VCaP (cell line): ENCODE results near the gene SESN3.
"Not testable (repeated sequence)": the region's sequence is repeated elsewhere in the genome, so short reads cannot be mapped to it uniquely, and the experiment has no call there.

Experiments
- H3K27ac ChIP-seq: fragments of 450-650 bp; 2 replicates; pipeline ENCODE4 v1.5.1; 2017
- CTCF ChIP-seq: fragments of 450-650 bp; conservative IDR thresholded peaks from 2 replicates; pipeline ENCODE4 v1.5.1; 2017; ENCODE audit warnings: mild to moderate bottlenecking, moderate library complexity

Gene SESN3

DNA sequence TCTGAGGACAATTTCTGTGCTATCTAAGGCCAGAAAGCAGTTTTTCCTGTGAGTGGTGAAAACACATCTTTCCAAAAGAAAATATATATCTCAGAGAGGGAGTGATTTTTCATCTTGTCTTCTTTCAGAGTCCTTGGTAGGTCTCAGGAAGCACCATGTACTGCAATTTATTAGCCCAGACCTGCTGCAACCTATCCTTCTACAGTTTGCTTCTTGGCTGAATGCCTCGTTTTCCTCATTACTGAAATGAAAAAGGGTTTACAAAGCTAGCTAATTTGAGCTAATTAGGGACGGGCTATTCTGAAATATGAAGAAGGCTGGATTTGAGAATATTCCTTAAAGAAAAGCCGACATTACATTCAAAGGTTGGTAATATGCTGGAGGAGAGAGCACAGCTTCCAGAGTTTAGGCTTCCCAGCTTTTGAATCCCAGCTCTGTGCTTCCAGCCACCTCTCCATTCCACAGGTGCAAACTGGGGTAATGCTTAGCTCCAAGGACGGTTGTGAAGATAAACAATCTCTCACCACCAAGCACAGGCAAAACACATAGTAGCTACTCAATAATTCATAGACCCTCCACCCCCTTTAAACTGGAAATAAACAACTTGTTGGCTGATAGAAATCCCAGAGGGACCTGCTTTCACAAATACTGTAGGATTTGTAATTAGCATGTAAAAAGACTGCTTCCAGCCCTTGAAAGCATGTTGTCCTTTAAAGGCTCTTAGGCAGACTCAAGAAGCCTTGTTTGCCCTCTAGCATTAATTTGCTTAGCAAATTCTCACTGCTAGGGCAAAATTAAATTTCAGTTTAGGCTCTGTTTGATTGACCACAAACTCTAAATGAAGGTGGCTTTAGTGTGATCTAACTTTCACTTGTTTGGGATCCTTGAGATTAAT, 24.5 kb upstream of the SESN3 start:
- peak overlapping the region; percentile 61 for H3K27ac ChIP-seq
- TF ChIP-seq CTCF = no peak

DNA sequence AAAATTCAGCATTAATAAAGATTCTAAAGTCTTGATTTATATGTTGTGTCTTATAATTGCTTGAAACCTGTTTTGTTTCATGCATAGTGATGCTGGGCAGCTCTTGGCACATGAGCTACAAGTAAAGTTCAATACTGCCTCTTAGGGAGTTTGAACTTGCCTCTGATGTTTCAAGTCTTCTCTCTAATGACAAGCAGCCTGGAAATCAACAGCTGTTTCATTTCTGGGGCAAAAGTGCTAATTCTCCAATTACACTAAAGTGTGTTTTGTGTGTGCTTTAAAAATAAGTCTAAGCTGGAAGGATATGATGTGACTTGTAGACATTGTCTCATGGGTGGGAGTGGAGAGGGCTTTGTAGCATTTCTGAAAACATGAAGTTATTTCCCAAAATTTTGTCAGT, 23.7 kb upstream of the SESN3 start:
- TF ChIP-seq CTCF = no peak
- H3K27ac ChIP-seq = peak overlapping the region; percentile 61

DNA sequence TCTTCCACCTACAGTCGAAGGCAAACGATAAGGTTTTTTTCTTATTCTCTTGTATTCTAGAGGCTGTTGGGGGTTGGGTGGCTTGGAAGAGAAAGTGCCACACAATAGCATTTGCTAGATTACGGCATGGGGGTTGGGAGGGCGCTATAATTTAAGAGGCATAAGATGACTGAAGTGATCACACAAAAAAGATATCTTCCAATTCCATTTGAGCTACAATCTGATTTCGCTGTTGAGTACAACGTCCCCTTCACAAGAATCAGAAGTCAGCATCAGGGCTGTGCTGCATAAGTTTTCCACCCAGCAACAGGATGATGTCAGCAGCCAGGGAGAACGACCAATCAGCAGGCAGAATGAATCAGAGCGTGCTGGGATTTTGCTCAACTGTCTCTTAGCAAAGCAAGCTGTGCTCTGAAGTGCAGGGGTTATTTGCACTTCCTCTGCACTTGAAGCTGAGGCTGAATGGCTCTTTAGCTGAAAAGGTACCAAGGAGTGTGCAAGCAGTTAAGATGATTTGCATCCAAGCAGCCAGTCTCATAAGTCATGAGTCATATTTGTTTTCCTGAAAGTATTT, 23.2 kb upstream of the SESN3 start:
- no peak for TF ChIP-seq CTCF
- H3K27ac ChIP-seq = peak overlapping the region; percentile 61

- no peak for TF ChIP-seq CTCF
- H3K27ac ChIP-seq = no peak overlapping the region
These were observed 22.1 kb upstream of the SESN3 start for GRCh38 chr11:95253141-95253540.

- no peak for TF ChIP-seq CTCF
- H3K27ac ChIP-seq = no peak overlapping the region
These were observed 21.6 kb upstream of the SESN3 start for GRCh38 chr11:95252586-95252985.

DNA sequence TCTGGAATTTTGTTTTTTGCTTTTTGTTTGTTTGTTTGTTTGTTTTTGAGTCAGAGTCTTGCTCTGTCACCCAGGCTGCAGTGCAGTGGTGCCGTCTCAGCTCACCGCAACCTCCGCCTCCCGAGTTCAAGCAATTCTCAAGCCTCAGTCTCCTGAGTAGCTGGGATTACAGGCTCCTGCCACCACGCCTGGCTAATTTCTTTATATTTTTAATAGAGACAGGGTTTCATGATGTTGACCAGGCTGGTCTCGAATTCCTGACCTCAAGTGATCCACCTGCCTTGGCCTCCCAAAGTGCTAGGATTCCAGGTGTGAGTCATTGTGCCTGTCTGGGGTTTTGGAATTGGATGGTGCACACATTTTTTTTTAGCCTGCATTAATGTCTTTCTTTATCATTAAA, 20.9 kb upstream of the SESN3 start:
- not testable (repeated sequence) for H3K27ac ChIP-seq

DNA sequence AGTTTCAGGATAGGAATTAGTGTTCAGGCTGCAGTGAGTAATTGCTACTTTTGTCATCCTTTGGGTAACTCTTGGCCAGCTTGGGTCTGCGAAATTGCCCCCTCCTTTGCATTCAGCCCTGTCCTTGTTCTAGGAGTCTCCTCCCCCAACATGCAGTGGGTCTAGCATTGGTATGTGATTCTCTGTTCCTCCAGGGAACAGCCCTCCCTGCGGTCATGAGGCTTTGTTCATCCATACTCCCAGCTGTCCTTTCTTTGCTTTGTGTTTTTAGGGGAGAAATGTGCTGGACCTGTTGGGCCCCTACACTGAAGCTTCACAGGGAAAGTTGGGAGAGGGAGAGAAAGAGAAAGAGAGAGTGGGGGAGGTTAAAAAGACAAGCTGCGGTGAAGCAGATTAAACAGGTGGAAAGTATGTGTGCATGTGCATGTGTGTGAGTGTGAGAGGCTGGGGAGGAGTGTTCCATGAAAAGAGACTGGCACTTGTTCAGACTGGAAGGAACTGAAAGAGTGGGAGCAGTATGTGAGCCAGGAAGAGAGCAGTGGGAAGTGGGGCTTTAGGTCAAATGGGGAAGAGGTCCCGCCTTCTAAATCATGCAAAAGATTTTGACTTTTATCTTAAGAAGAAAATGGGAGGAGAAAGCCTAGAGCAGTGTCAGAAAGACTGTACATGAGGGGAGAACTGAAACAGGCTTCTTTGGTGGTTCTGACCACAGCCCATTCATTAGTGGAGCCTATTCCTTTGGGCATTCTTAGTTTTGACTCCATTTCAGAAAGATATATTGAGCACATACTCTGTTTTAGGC, 17.9 kb upstream of the SESN3 start:
- no peak for TF ChIP-seq CTCF
- no peak overlapping the region for H3K27ac ChIP-seq
